ENCODE measurements around the gene MEX3D.

The MEX3D gene

DNA sequence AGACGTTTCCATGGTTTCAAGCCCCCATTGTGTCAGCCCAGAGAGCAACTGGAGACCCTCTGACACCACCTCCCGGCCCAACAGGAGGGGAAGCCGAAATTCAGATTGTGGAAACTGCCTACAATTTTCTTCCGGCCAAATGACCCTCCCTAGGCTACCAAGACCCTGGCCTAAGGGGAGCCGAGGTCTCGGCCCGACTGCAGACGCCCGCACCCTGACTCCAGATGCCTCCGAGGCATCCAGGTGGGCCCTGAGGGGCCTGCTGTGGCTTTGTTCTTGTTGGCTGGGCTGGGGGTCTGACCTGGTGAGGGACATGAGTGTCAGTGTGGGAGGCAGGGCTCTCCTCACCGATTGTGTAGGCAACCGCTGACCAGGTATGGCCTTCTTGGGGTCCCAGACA lies 9.6 kb downstream of the MEX3D start:
- peak overlapping the region; percentile 3; the same call in 1 of the 2 replicates for H3K27ac ChIP-seq
- no peak for DNase-seq (ENCODE audit: low spot score)
- TF ChIP-seq, protein P1, sequence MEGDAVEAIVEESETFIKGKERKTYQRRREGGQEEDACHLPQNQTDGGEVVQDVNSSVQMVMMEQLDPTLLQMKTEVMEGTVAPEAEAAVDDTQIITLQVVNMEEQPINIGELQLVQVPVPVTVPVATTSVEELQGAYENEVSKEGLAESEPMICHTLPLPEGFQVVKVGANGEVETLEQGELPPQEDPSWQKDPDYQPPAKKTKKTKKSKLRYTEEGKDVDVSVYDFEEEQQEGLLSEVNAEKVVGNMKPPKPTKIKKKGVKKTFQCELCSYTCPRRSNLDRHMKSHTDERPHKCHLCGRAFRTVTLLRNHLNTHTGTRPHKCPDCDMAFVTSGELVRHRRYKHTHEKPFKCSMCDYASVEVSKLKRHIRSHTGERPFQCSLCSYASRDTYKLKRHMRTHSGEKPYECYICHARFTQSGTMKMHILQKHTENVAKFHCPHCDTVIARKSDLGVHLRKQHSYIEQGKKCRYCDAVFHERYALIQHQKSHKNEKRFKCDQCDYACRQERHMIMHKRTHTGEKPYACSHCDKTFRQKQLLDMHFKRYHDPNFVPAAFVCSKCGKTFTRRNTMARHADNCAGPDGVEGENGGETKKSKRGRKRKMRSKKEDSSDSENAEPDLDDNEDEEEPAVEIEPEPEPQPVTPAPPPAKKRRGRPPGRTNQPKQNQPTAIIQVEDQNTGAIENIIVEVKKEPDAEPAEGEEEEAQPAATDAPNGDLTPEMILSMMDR (conservative IDR thresholded peaks at IDR 0.05; ENCODE audit: low read depth): no peak
- POLR2A ChIA-PET (ENCODE audit: low non-redundant PET): interaction anchor here (0.6 kb wide), 2 partner anchors 18 to 288 kb away, joined by 3 read pairs; no protein-coding TSS in a partner anchor
- CTCF ChIA-PET: interaction anchor here (0.6 to 0.9 kb wide), 2 partner anchors 13 to 217 kb away, joined by 3 to 4 read pairs; no protein-coding TSS in a partner anchor

DNA sequence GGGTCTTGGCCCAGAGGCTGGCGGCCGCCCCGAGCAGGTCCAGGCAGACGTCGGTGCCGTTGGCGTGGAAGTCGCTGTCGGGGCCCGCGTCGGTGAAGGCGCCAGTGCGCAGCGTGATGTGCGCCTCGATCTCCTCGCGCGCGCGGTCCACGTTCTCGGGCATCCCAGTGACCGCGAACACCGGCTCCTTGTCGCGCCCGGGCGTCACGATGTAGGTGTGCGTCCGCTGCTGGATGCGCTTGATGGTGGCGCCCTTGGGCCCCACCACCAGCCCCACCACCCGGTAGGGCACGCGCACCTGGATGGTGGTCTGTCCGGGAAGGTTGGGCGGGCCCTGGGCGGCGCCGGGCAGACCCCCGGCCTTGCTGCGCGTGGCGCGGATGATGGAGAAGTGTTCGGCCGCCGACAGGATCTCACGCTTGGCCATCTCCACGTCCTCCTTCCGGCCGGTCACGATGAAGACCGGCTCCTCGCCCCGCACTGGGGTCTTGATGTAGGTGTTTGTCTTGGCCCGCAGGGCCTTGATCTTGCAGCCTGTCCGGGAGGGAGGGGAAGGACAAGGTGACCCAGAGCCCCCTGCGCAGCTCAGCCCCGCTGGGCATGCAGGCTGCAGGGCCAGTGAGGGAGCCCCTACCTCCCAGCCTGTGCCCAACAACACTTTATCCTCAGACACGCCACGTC lies 11.6 kb downstream of the MEX3D start:
- no peak for DNase-seq (ENCODE audit: low spot score)
- ChIA-PET CTCF (no interaction called here), POLR2A (ENCODE audit: low non-redundant PET) (no interaction called here)
- H3K27ac ChIP-seq: no peak overlapping the region
- TF ChIP-seq, protein P1 (conservative IDR thresholded peaks at IDR 0.05; ENCODE audit: low read depth): no peak

DNA sequence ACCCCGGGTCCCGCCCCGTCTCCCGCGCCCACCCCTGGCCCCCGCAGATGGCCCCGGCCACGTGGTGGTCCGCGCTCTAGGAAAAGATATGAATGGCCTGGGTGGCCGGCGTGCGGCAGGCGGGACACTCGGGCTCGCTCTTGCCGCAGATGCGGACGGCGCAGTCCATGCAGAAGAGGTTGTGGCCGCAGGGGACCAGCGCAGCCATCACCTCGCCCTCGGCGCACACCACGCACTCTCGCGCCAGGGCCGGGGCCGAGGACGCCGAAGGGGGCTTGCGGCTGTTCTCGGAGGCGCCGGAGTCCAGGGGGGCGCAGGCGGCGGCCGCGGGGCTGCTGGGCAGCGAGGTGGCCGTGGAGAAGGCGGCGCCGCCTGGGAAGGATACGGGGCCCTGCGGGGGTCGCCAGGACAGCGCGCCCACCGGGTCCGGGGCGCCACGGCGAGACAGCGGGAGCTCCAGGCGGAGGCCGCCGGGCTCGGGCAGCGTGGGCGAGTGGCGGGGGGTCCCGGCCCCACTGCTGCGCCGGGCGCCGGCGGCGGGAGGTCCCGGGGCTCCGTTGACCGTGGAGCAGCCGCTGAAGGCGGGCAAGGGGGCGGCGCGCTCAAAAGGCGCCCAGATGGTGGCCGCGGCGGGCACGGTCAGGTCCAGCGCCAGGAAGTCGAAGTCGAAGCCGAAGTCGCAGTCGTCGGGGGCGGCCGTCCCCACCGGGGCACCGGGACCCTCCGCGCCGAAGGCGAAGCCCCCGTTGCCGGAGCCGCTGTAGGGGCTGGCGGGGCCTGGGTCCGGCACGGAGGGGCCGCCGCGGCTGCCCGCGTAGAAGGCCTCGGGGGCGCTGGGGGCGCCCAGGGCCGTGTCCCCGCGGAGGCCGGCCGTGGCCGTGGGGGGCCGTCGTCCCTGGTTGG lies 12.4 kb downstream of the MEX3D start:
- DNase-seq (ENCODE audit: low spot score): no peak
- TF ChIP-seq, protein P1 (conservative IDR thresholded peaks at IDR 0.05; ENCODE audit: low read depth): no peak
- H3K27ac ChIP-seq: no peak overlapping the region
- POLR2A ChIA-PET (ENCODE audit: low non-redundant PET): no interaction called here
- CTCF ChIA-PET: no interaction called here

DNA sequence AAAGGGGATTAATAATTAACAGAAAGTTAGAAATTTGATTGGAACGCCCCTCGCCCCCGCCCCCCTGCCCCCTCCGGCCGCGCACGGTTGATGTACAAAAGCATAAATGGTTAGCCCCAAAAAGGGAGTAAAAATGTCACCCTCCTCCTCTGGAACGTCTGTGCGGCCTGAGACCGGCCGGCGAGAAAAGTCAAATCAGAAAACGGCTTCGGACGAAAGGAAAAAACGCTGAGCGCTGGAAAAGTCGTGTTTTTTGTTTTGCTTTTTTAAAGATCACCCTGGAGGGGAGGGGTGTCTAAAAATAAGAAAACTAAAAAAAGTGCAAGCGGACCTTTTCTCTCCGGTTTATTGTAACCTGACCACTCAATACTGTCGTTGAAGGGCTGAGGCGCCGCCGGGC lies 13.2 kb downstream of the MEX3D start:
- H3K27ac ChIP-seq: no peak overlapping the region
- DNase-seq (ENCODE audit: low spot score): no peak
- ChIA-PET POLR2A (ENCODE audit: low non-redundant PET) (no interaction called here), CTCF (no interaction called here)
- TF ChIP-seq, protein P1 (conservative IDR thresholded peaks at IDR 0.05; ENCODE audit: low read depth): no peak

DNA sequence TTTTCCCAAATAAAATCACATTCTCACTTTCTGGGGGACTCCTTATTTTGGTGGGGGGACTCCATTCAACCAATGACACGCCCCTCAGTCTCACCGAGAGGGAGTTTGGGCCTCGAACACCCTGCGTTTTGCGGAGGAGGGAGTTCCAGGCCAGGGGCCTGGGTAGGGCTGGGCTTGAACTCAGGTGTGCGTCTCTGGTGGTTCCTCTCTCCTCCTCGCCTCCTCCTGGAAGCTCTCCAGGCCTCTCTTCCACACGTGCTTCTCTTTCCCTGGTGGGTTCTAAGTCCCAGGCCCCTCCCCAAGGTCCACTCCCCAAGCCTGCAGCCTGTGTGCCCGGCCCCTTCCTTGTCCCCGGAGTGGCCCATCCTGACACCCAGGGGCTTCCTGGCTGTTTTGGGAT lies 14.7 kb downstream of the MEX3D start:
- DNase-seq (ENCODE audit: low spot score): no peak
- CTCF ChIA-PET: no interaction called here
- POLR2A ChIA-PET (ENCODE audit: low non-redundant PET): interaction anchor here (0.6 kb wide), 1 partner anchor 45 kb away, joined by 3 read pairs; no protein-coding TSS in a partner anchor
- no peak overlapping the region for H3K27ac ChIP-seq
- TF ChIP-seq, protein P1 (conservative IDR thresholded peaks at IDR 0.05; ENCODE audit: low read depth): no peak

Data from RWPE1 (cell line).